GM21717 (cell line): ENCODE data around the gene TTC9.
"Not testable (repeated sequence)": the region's sequence is repeated elsewhere in the genome, so short reads cannot be mapped to it uniquely, and the experiment has no call there.

Experiments used
- ATAC-seq: cut with Tn5 transposase; IDR thresholded peaks from one replicate; pipeline ENCODE4 v1.9.1; 2021; ENCODE audit warnings: mild to moderate bottlenecking, moderate library complexity; ENCODE audit not compliant: unreplicated experiment

The TTC9 gene

GRCh38 chr14:70671652-70672644 lies 30.2 kb downstream of the TTC9 start:
- ATAC-seq: no peak

GRCh38 chr14:70677341-70677740 lies 35.6 kb downstream of the TTC9 start:
- no peak for ATAC-seq

GRCh38 chr14:70680748-70681147 lies 39.0 kb downstream of the TTC9 start:
- no peak for ATAC-seq

- no peak for ATAC-seq
Observed at GRCh38 chr14:70683983-70684382, 42.3 kb downstream of the TTC9 start.

GRCh38 chr14:70685474-70686197 lies 43.9 kb downstream of the TTC9 start:
- no peak for ATAC-seq

- no peak for ATAC-seq
Observed at GRCh38 chr14:70692210-70692609, 50.5 kb downstream of the TTC9 start.

- no peak for ATAC-seq
Observed at GRCh38 chr14:70696026-70696425, 54.3 kb downstream of the TTC9 start.

- no peak for ATAC-seq
Observed at GRCh38 chr14:70697701-70698100, 56.0 kb downstream of the TTC9 start.

- no peak for ATAC-seq
Observed at GRCh38 chr14:70698288-70698687, 56.6 kb downstream of the TTC9 start.

- ATAC-seq: no peak
Observed at GRCh38 chr14:70699646-70700045, 57.9 kb downstream of the TTC9 start.

GRCh38 chr14:70700955-70701585 lies 59.4 kb downstream of the TTC9 start:
- ATAC-seq: no peak

- no peak for ATAC-seq
Observed at GRCh38 chr14:70701610-70702009, 59.9 kb downstream of the TTC9 start.

- ATAC-seq: no peak
Observed at GRCh38 chr14:70702161-70702560, 60.4 kb downstream of the TTC9 start.

GRCh38 chr14:70703621-70704168 lies 62.0 kb downstream of the TTC9 start:
- not testable (repeated sequence) for ATAC-seq

- ATAC-seq: no peak
Observed at GRCh38 chr14:70704960-70705359, 63.2 kb downstream of the TTC9 start.

GRCh38 chr14:70706177-70706576 lies 64.5 kb downstream of the TTC9 start:
- ATAC-seq: no peak

- ATAC-seq: peak; percentile 82
Observed at GRCh38 chr14:70707138-70708038, 65.7 kb downstream of the TTC9 start.

- ATAC-seq: no peak
Observed at GRCh38 chr14:70708717-70709570, 67.2 kb downstream of the TTC9 start.

GRCh38 chr14:70709726-70710382 lies 68.1 kb downstream of the TTC9 start:
- ATAC-seq: no peak
